Endothelial cell of umbilical vein (primary cell): ENCODE data around the gene CDK11B. TPM values are rescaled to one million over a fixed set of nuclear protein-coding genes. Genes with fewer than 3 reads are reported as not detected.

Source experiments
- BruUV-seq: library from RNA; stranded (reverse); fragments of 400-500 nt; replicated peaks from 2 replicates; lab custom pipeline; 2021; lab: Mats Ljungman, UMichigan
- CTCF ChIA-PET: fragments of 300-600, 350-600 bp; sonication (Branson Sonifier 250); formaldehyde crosslinking; loops from one replicate; lab custom pipeline; 2021; ENCODE audit warnings: antibody characterized with exemption, inconsistent platforms; lab: Charles Lee
- POLR2A ChIA-PET: fragments of 300-600, 350-600 bp; sonication (Branson Sonifier 250); formaldehyde crosslinking; loops from one replicate; lab custom pipeline; 2021; ENCODE audit warnings: antibody characterized with exemption, inconsistent platforms; lab: Charles Lee
- DNase-seq: peaks from one replicate; pipeline ENCODE4 v3.0.0-alpha.2; 2011; ENCODE audit warnings: low read depth, low spot score
- FAIRE-seq: peaks from 2 replicates; lab custom pipeline; 2011; peaks lifted over from hg19 to GRCh38; lab: Jason Lieb, UNC
- H2AFZ ChIP-seq: 2 replicates; pipeline ENCODE4 v1.6.0; 2012; ENCODE audit warnings: low read depth, low read length, control low read depth, inconsistent platforms
- H3K27ac ChIP-seq: 2 replicates; pipeline ENCODE4 v1.5.1; 2011; ENCODE audit warnings: low read depth, mild to moderate bottlenecking, control low read depth, low read length, moderate library complexity; ENCODE audit not compliant: insufficient read depth
- H3K27me3 ChIP-seq, 2 experiments: 2 replicates each; pipeline versions ENCODE4 v1.6.0 to v1.6.1; 2011; ENCODE audit warnings: low read length in 2 of 2, mixed read lengths in 1 of 2; ENCODE audit not compliant: control insufficient read depth in 2 of 2, insufficient read depth in 2 of 2
- H3K36me3 ChIP-seq, 2 experiments: 2 replicates in 1 of 2; 3 replicates in 1 of 2; pipeline ENCODE4 v1.5.1; 2011; ENCODE audit warnings: low read length in 2 of 2, mild to moderate bottlenecking in 1 of 2, moderate library complexity in 1 of 2; ENCODE audit not compliant: control insufficient read depth in 2 of 2, insufficient read depth in 2 of 2; ENCODE audit errors: extremely low read depth in 1 of 2
- H3K4me1 ChIP-seq: 3 replicates; pipeline ENCODE4 v1.5.1; 2011; ENCODE audit warnings: mild to moderate bottlenecking, low read length; ENCODE audit not compliant: control insufficient read depth, insufficient read depth; ENCODE audit errors: extremely low read depth
- H3K4me2 ChIP-seq: 2 replicates; pipeline ENCODE4 v1.6.1; 2011; ENCODE audit warnings: low read length, control low read depth, mixed read lengths; ENCODE audit not compliant: insufficient read depth
- H3K4me3 ChIP-seq, 3 experiments: fragments of 200-600 bp in 1 of 3; sonication (generic), shearing (Covaris generic) in 1 of 3; replicated peaks in 1 of 3; 2 replicates each; pipeline ENCODE4 v1.5.1; 2011 to 2016; ENCODE audit warnings: control low read depth in 3 of 3, low read length in 3 of 3, mild to moderate bottlenecking in 2 of 3, inconsistent platforms in 1 of 3, low read depth in 1 of 3, moderate library complexity in 1 of 3; ENCODE audit not compliant: insufficient read depth in 1 of 3
- H3K79me2 ChIP-seq: 2 replicates; pipeline ENCODE4 v1.6.0; 2012; ENCODE audit warnings: low read length, inconsistent platforms; ENCODE audit not compliant: control insufficient read depth, insufficient read depth
- H3K9ac ChIP-seq: replicated peaks from 2 replicates; pipeline ENCODE3; 2011; ENCODE audit warnings: low read length, control low read depth; ENCODE audit not compliant: insufficient read depth; ENCODE audit errors: extremely low read depth
- H3K9me1 ChIP-seq: replicated peaks from 3 replicates; pipeline ENCODE4 v1.6.0; 2011; ENCODE audit warnings: mild to moderate bottlenecking, low read length; ENCODE audit not compliant: control insufficient read depth, insufficient read depth; ENCODE audit errors: extremely low read depth
- H3K9me3 ChIP-seq: replicated peaks from 2 replicates; pipeline ENCODE4 v1.5.1; 2012; ENCODE audit warnings: low read length, inconsistent platforms; ENCODE audit not compliant: control insufficient read depth, insufficient read depth
- H4K20me1 ChIP-seq: replicated peaks from 2 replicates; pipeline ENCODE3; 2011; ENCODE audit warnings: mild to moderate bottlenecking, low read length; ENCODE audit not compliant: control insufficient read depth, insufficient read depth; ENCODE audit errors: extremely low read depth
- CTCF ChIP-seq, 2 donors: IDR thresholded peaks; 1 replicate in 1 of 2; 2 replicates in 1 of 2; pipeline ENCODE4 v1.5.1; 2011; ENCODE audit warnings: low read length in 2 of 2, mild to moderate bottlenecking in 2 of 2, moderate library complexity in 2 of 2, control low read depth in 1 of 2, inconsistent platforms in 1 of 2, low read depth in 1 of 2; ENCODE audit not compliant: insufficient read depth in 1 of 2; ENCODE audit errors: extremely low read depth in 1 of 2
- EZH2 ChIP-seq: IDR thresholded peaks from 2 replicates; pipeline ENCODE4 v1.6.1; 2012; ENCODE audit warnings: borderline replicate concordance, low read depth, mild to moderate bottlenecking, moderate library complexity, low read length, inconsistent platforms; ENCODE audit not compliant: severe bottlenecking
- GATA2 ChIP-seq: IDR thresholded peaks from 2 replicates; pipeline ENCODE4 v1.7.0; 2011; ENCODE audit warnings: low read depth, mild to moderate bottlenecking, moderate library complexity, mixed read lengths, low read length; ENCODE audit not compliant: insufficient read length, insufficient read depth
- JUN ChIP-seq: IDR thresholded peaks from 2 replicates; pipeline ENCODE4 v1.6.1; 2011; ENCODE audit warnings: borderline replicate concordance, low read depth; ENCODE audit not compliant: insufficient read length, insufficient read depth
- MAX ChIP-seq: IDR thresholded peaks from 2 replicates; pipeline ENCODE4 v1.6.1; 2011; ENCODE audit not compliant: insufficient read depth, insufficient read length
- POLR2A ChIP-seq: IDR thresholded peaks from 2 replicates; pipeline ENCODE4 v1.6.1; 2012; ENCODE audit warnings: low read depth, mild to moderate bottlenecking, control low read depth, low read length
- POLR2AphosphoS5 ChIP-seq: IDR thresholded peaks from 2 replicates; pipeline ENCODE4 v1.6.1; 2012; ENCODE audit warnings: low read depth, mild to moderate bottlenecking, control low read depth, low read length, moderate library complexity; ENCODE audit not compliant: insufficient read depth
- dilution Hi-C: fragments of 300-500 bp; cut with MboI; formaldehyde crosslinking; loops from one replicate; pipeline ENCODE4 v1.15.0; 2019; ENCODE audit warnings: low sequenced_read_pairs; ENCODE audit not compliant: extremely low pct_ligation_motif_present
- intact Hi-C: fragments of 100-400 bp; cut with micrococcal nuclease; formaldehyde crosslinking; loops from one replicate; pipeline ENCODE4 v1.10.0; 2022
- polyA plus RNA-seq, 4 experiments: library from polyadenylated mRNA; depleted of rRNA in 3 of 4; stranded (reverse) in 3 of 4; unstranded in 1 of 4; fragments of >200 nt; gene quantifications; 2 replicates each; pipeline versions ENCODE4 v1.2.1 to v1.2.3, GENCODE V29; 2011 to 2012; ENCODE audit warnings: missing spikeins in 1 of 4
- total RNA-seq: library from RNA; stranded (reverse); gene quantifications from 2 replicates; pipeline ENCODE4 v1.2.3, GENCODE V29; 2021

The CDK11B gene
- total and polyA plus RNA-seq, 2 donors (not counting 3 experiments of a cell fraction or from before 2014, with no cell fraction given), result 16.4 to 32.0 TPM

DNA sequence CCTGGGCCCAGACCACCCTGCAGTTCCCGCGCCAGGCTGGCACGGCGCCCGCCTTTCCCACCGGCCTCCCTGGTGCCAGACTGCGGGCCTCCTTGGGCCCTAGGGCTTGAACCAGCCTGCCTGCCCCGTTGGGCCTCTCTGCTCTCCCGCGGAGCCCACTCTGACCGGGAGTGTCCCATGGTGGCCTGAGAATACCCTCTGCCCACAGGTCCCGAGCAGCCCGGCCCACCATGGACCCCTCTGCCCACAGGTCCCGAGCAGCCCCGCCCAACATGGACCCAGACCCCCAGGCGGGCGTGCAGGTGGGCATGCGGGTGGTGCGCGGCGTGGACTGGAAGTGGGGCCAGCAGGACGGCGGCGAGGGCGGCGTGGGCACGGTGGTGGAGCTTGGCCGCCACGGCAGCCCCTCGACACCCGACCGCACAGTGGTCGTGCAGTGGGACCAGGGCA is 35.6 kb downstream of the CDK11B start:
- DNase-seq, result no peak
- Histone ChIP-seq H3K4me3 (no peak overlapping the region), H3K9me3 (no peaks in the 10 kb centered on the region), H3K27me3 (no peaks in the 10 kb centered on the region), H4K20me1 (no peaks in the 10 kb centered on the region), H2AFZ (no peak overlapping the region), H3K36me3 (no peaks in the 10 kb centered on the region), H3K9me1 (no peaks in the 10 kb centered on the region), H3K4me1 (no peaks in the 10 kb centered on the region), H3K4me2 (no peak overlapping the region), H3K79me2 (no peaks in the 10 kb centered on the region), H3K9ac (no peak overlapping the region), H3K27ac (no peak overlapping the region)
- no peak for TF ChIP-seq JUN
- TF ChIP-seq POLR2AphosphoS5, result no peak
- TF ChIP-seq EZH2, result no peak
- TF ChIP-seq POLR2A, result no peak
- TF ChIP-seq GATA2, result no peak
- TF ChIP-seq MAX, result no peak
- no peak for TF ChIP-seq CTCF (IDR thresholded peaks at IDR 0.05; ENCODE audit: extremely low read depth in 1 of 2, insufficient read depth in 1 of 2, low read depth in 1 of 2, low read length in 2 of 2)
- ChIA-PET CTCF (interaction anchor here (1.3 kb wide), 1 partner anchor 20 kb away, joined by 5 read pairs; no protein-coding TSS in a partner anchor), POLR2A (no interaction called here)
- no TSS peak for BruUV-seq
- FAIRE-seq, result no peak
- dilution Hi-C loops, result no loop called here
- intact Hi-C loops, result no loop called here
